Stimulated activated CD4-positive, alpha-beta T cell treated with anti-CD3 and anti-CD28 coated beads, Interleukin-1b, Interleukin-23, amount 100 ng/mL, for 48 hours (primary cell): ENCODE data around the gene FERMT3.

Experiments
- DNase-seq: peaks from one replicate; pipeline ENCODE4 v3.0.0-alpha.2; 2020

Gene FERMT3

GRCh38 chr11:64267207-64267945, 60.9 kb downstream of the FERMT3 start:
- no peak for DNase-seq

GRCh38 chr11:64268025-64268892, 61.7 kb downstream of the FERMT3 start:
- DNase-seq, result no peak

GRCh38 chr11:64268893-64269539, 62.5 kb downstream of the FERMT3 start:
- DNase-seq, result peak; percentile 66

GRCh38 chr11:64269540-64270220, 63.2 kb downstream of the FERMT3 start:
- peak; percentile 98 for DNase-seq
